Measurements from ENCODE around the gene SIGLEC6. TPM values are rescaled to one million over a fixed set of nuclear protein-coding genes. Genes with fewer than 3 reads are reported as not detected.
A peak's percentile ranks its signal among the peaks of the same experiment; 100 is the strongest.

Gene SIGLEC6
- total RNA-seq, 2 donors from 2014 or later = 1.0 TPM; not detected in 1

GRCh38 chr19:51480590-51480989 lies 50.9 kb downstream of the SIGLEC6 start:
- intact Hi-C loops (cut with DNase I) = no loop called here
- no peak for DNase-seq
- no peak for ATAC-seq

DNA sequence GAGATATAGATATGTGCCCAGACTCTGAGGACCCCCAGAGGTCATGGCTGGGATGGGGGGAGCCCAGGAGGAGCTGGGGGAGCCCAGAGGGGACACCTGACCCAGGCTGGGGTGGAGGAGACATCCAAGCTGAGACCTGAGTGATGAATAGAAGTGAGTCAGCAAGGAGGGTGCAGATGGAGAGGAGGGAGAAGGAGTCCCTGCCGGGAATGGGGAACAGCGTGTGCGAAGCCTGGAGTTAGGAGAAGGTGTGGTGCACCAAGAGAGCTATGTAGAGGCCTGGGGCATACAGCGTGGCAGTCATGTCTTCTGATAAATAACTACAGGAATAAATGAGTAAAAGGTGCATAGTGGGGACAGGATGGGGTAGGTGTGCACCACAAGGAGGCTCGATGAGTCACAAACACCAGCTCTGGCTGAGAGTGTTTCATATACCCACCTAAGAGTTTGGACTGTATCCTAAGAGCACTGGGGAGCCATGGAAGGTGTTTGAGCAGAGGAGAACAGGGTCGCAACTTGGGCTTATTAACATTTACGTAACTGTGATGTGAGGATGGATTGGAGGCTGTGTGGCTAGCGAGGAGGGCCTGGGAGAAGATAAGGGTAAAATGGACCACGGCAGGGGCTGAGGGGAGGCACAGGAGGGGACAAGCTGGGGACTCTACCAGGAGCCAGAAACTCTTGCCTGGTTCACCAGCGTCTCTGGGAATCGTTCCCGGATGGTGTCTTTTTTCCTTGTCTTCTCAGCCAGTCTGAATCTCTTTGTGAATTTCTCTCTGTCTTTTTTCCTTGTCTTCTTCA lies 51.7 kb downstream of the SIGLEC6 start:
- intact Hi-C loops (cut with DNase I) = loop anchor here in 1 of 2 donors (10.0 kb wide), 1 partner anchor 175 kb away; no protein-coding TSS in a partner anchor
- DNase-seq (no peak), ATAC-seq (no peak)

DNA sequence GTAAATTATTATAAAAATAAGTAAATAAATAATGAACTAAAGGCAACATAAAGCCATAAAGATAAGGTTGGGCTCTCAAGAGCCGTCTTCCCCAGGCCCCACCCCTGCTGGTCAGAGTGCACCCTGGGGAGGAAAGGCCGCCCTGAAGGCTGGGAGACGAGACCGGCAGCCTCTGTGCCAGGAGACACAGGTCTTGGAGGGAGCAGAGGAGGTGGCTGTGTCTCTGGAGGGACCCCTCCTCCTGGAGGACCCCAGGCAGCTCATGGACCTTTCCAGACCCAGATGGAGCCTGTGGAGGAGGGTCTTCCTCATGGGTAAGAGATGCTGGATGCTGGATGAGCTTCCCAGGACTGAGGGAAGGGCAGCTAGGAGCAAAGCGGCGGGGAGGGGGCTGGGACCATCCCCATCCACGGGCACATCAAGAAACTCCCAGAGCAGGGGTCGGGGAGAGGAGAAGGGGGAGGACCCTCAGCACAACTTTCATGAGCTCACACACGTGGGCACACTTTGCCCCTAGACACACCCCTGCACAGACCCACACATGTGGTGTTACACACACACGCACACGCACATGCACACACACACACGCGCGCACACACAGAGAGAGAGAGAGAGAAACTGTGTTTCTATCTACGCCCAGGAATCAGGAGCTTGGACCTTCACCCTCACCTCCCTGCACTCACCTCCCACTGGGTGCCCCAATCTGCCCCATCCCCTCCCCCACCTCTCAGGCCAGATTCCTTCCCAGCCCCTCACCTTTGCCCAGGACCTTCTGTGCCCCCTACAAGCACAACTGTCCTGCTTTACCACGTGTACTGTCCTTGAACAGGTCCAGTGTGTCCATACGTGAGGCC lies 52.9 kb downstream of the SIGLEC6 start, which contains the start of gene CEACAM18:
Gene CEACAM18, plus strand, starts transcription at position 159 of the 854 bp plus-strand sequence.
- ATAC-seq = no peak
- intact Hi-C loops (cut with DNase I) = loop anchor here in 1 of 2 donors (10.0 kb wide), 1 partner anchor 176 kb away; no protein-coding TSS in a partner anchor

DNA sequence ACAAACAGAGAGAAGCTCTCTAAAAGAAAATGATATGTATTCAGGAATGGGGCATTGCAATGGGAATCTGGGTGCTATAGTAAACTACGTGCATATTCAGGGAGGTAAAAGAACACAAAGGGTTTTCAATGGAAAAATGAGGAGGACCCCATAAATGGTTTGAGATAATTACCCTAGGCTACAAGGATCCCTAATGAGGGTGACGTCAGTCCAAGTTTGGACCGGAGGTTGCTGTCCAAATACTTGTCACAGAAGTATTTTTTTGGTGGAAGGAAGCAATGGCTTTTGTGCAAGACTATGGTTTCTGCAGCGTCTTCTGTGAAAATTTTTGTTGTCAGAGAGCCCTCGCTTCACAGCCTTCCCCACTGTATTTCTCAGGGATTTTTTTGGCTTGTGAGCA lies 54.1 kb downstream of the SIGLEC6 start:
- intact Hi-C loops (cut with DNase I) = loop anchor here in 1 of 2 donors (10.0 kb wide), 1 partner anchor 177 kb away; no protein-coding TSS in a partner anchor
- no peak for DNase-seq

More for the DNA sequence above, 52.9 kb downstream of the SIGLEC6 start, which contains the start of gene CEACAM18:
- no peak for DNase-seq

DNA sequence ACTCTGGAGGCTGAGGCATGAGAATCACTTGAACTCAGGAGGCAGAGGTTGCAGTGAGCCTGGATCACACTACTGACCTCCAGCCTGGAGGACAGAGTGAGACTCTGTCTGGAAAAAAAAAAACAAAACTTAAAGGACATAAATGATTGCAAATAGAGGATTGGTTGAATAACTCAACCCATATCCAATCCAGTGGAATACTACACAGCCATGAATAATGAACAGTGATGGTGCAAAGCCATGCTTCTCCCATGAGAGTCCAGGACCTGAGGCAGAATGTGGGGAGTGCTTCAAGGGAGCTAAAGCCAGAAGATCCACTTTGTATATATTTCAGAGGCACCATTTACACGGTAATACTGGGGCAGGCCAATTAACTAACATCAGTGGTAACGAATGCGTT lies 55.3 kb downstream of the SIGLEC6 start:
- ATAC-seq (no peak), DNase-seq (no peak)
- intact Hi-C loops (cut with DNase I) = loop anchor here in 1 of 2 donors (10.0 kb wide), 1 partner anchor 179 kb away; no protein-coding TSS in a partner anchor

More for the DNA sequence above, 54.1 kb downstream of the SIGLEC6 start:
- no peak for ATAC-seq

- intact Hi-C loops (cut with DNase I) = loop anchor here (2.0 to 10.0 kb wide), 3 partner anchors 182 to 304 kb away; no protein-coding TSS in a partner anchor
- ATAC-seq = peak; percentile 71 to 82
- DNase-seq = peak; percentile 77
These were observed 58.3 kb downstream of the SIGLEC6 start for GRCh38 chr19:51473009-51473707.

GRCh38 chr19:51472607-51473006 lies 58.9 kb downstream of the SIGLEC6 start:
- DNase-seq (no peak), ATAC-seq (no peak)
- intact Hi-C loops (cut with DNase I) = loop anchor here (2.0 to 10.0 kb wide), 3 partner anchors 182 to 305 kb away; no protein-coding TSS in a partner anchor

DNA sequence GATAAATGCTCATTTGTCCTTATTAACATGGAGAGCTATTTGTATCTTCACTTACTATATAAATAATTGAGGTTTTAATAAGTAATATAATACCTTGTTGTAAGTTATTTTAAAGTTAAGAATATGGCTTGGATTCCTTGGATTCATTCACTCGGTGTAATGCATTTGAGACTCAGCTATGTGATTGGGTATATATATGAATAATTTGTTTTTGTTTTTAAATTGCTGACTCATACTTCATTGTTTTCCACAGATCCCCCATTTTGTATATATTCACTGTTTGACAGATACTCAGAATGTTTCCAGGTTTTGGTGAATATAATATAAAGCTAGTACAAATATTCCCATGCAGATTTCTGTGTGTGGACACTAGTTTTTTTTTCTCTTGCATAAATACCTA lies 59.9 kb downstream of the SIGLEC6 start:
- ATAC-seq (no peak), DNase-seq (no peak)
- intact Hi-C loops (cut with DNase I) = loop anchor here (5.0 to 10.0 kb wide), 2 partner anchors 183 to 306 kb away; no protein-coding TSS in a partner anchor

GRCh38 chr19:51470966-51471365 lies 60.5 kb downstream of the SIGLEC6 start:
- ATAC-seq (no peak), DNase-seq (no peak)
- intact Hi-C loops (cut with DNase I) = loop anchor here (5.0 to 10.0 kb wide), 2 partner anchors 184 to 306 kb away; no protein-coding TSS in a partner anchor

- ATAC-seq (no peak), DNase-seq (no peak)
- intact Hi-C loops (cut with DNase I) = loop anchor here (5.0 to 10.0 kb wide), 2 partner anchors 185 to 308 kb away; no protein-coding TSS in a partner anchor
These were observed 61.8 kb downstream of the SIGLEC6 start for GRCh38 chr19:51469629-51470028.

DNA sequence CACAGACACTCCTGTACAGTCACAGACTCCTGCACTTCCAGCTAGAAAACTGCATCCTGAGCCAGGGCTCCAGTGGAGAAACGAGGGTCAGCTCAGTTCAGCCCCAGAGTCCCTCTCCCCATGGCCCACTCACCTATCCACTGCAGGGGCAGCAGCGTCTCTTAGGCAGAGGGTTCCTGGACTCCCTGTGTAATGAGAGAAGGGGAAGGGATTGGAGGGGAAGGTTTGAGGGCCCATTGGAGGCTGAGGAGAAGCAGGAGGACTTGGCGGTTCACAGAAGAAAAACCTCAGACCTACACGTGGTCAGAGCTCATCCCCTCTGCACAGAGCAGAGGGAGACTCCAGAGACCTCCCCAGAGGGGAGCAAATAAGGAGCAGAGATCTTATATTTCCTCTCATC lies 62.3 kb downstream of the SIGLEC6 start:
- intact Hi-C loops (cut with DNase I) = no loop called here
- DNase-seq (no peak), ATAC-seq (no peak)

DNA sequence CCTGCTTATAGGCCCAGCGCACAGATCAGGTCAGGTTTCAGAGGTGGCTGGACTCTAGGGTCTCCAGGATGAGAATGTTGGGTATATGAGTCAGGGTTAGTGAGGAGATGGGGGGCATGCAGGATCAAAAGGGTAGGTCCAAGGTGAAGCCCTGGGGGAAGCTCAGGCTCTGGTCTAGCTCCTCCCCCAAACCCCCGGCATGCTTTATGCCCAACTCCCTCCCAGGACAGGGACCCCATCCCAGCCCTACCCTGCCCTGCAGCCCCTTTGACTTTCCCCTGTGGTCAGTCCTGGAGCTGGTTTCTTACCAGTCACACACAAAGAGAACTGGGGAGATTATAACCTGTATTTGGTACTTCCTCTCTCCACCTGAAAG lies 62.9 kb downstream of the SIGLEC6 start:
- intact Hi-C loops (cut with DNase I) = no loop called here
- ATAC-seq (no peak), DNase-seq (no peak)

DNA sequence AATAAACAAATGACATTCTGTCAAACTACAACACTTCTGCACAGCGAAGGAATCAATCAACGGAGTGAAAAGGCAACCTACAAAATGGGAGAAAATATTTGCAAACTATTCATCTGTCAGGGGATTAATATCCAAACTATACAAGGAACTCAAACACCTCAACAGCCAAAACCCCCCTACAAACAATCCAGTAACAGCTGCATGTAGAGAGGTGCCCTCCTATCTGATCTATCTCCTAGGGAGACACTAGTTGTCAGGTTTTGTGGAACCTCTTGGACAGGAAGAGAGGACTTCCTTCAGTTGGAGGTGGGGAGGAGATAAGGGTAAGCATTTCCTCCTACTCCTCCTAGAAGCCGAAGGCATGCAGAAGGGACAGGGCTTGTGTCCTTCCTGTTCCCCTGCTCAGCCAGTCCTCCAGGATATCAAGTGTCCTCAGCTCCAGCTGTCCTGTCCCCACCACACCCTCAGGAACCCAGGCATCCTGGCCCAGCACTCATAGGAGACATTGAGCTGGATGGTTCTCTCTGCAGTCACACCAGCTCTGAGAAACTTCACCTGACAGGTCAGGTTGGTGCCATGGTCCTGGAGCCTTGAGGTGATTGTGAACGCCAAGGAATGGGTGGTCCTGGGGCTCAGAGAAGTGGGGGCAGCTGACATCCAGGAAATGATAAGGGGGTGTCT lies 63.5 kb downstream of the SIGLEC6 start:
- intact Hi-C loops (cut with DNase I) = no loop called here

More for the DNA sequence above, 63.5 kb downstream of the SIGLEC6 start:
- DNase-seq = no peak
- ATAC-seq = no peak

Other genes with a start within 250 kb of the SIGLEC6 start
- under 1 TPM in 1 of 2 donors, not detected in 1; 0.16 TPM for gene IGLON5, start 220.0 kb downstream of the SIGLEC6 start, total RNA-seq
- gene VSIG10L, start 189.5 kb downstream of the SIGLEC6 start, total RNA-seq = 1 to 10 TPM; 1.5 to 1.8 TPM
- 100 to 1,000 TPM; 225 to 267 TPM for gene ETFB, start 165.3 kb downstream of the SIGLEC6 start, total RNA-seq
- gene CLDND2, start 162.7 kb downstream of the SIGLEC6 start, total RNA-seq = 1 to 10 TPM; 1.3 to 2.5 TPM
- gene NKG7, start 159.0 kb downstream of the SIGLEC6 start, total RNA-seq = 1 to 10 TPM in 1 of 2 donors, under 1 TPM in 1; 0.89 to 4.0 TPM
- gene LIM2, start 143.7 kb downstream of the SIGLEC6 start, total RNA-seq = not detected
- gene C19orf84, start 141.1 kb downstream of the SIGLEC6 start, total RNA-seq = not detected
- 1 to 10 TPM; 1.4 to 1.6 TPM for gene SIGLEC10, start 114.0 kb downstream of the SIGLEC6 start, total RNA-seq
- gene SIGLEC8, start 73.2 kb downstream of the SIGLEC6 start, total RNA-seq = under 1 TPM in 1 of 2 donors, not detected in 1; 0.09 TPM
- gene CEACAM18, start 53.1 kb downstream of the SIGLEC6 start, total RNA-seq = not detected
- gene SIGLEC12, start 29.9 kb downstream of the SIGLEC6 start, total RNA-seq = 1 to 10 TPM in 1 of 2 donors, not detected in 1; 1.1 TPM
- 10 to 100 TPM in 1 of 2 donors, 1 to 10 TPM in 1; 9.6 to 10.8 TPM for gene ZNF175, start 39.6 kb upstream of the SIGLEC6 start, total RNA-seq
- gene SIGLEC5, start 98.7 kb upstream of the SIGLEC6 start, total RNA-seq = under 1 TPM; 0.71 to 0.81 TPM
- 1 to 10 TPM; 1.2 to 4.2 TPM for gene SIGLEC14, start 115.2 kb upstream of the SIGLEC6 start, total RNA-seq
- 10 to 100 TPM; 11.7 to 17.1 TPM for gene SPACA6, start 161.7 kb upstream of the SIGLEC6 start, total RNA-seq
- gene HAS1, start 192.3 kb upstream of the SIGLEC6 start, total RNA-seq = 1 to 10 TPM; 7.2 to 8.7 TPM
- gene FPR1, start 220.2 kb upstream of the SIGLEC6 start, total RNA-seq = 10 to 100 TPM; 12.9 to 14.5 TPM
- 1 to 10 TPM; 1.1 to 2.4 TPM for gene FPR2, start 229.5 kb upstream of the SIGLEC6 start, total RNA-seq

Measured in left cardiac atrium (tissue), 4 donors.